ENCODE data around the gene EFNA2.

EFNA2 gene

DNA sequence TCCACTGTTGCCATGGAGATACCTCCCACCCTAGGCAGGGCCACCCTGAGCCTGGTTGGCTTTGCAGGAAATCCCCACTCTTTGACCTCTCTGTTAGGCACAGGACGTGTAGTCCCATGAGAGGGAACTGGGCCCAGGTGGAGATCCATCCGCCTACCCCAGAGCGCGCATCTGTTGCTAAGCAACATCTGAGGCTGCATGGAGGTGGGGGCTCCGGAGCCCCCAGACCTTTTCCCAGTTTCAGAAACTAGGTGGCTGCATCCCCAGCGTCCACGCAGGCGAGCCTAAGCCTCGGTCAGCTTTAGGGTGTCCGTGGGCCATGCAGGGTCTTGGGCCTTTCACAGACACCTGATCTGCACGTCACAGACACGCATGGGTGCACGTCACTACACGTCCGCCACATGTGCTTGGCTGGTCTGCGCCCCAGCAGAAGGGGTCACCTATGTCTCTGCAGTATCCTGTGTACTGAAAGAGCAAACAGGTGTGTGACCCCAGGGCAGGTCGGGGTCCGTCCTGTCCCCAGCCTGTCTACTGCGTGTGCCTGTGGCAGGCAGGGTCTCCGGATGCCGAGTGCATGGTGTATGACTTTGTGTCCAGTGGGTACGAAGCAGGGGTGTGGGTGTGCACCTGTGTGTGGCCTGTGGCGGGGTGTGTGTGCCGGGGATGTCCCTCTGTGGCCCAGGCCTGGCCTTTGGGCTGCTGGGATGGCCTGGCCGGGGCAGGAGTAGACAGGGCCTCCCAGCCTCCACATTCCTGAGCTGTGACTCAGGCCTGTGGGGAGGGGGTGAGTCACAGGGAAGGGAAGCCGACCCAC, 20.7 kb upstream of the EFNA2 start:
- H3K36me3 ChIP-seq (ENCODE audit: insufficient read depth, low read length): peaks cover 3% of the 10 kb centered on the region; the same call in 1 of the 2 replicates
- H3K27me3 ChIP-seq (ENCODE audit: insufficient read depth, low read length, poor library complexity, severe bottlenecking): peaks cover 3% of the 10 kb centered on the region
- H4K20me1 ChIP-seq (ENCODE audit: insufficient read depth, low read length, poor library complexity, severe bottlenecking): peaks cover 8% of the 10 kb centered on the region
- TF ChIP-seq, protein P1, sequence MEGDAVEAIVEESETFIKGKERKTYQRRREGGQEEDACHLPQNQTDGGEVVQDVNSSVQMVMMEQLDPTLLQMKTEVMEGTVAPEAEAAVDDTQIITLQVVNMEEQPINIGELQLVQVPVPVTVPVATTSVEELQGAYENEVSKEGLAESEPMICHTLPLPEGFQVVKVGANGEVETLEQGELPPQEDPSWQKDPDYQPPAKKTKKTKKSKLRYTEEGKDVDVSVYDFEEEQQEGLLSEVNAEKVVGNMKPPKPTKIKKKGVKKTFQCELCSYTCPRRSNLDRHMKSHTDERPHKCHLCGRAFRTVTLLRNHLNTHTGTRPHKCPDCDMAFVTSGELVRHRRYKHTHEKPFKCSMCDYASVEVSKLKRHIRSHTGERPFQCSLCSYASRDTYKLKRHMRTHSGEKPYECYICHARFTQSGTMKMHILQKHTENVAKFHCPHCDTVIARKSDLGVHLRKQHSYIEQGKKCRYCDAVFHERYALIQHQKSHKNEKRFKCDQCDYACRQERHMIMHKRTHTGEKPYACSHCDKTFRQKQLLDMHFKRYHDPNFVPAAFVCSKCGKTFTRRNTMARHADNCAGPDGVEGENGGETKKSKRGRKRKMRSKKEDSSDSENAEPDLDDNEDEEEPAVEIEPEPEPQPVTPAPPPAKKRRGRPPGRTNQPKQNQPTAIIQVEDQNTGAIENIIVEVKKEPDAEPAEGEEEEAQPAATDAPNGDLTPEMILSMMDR (conservative IDR thresholded peaks at IDR 0.05; ENCODE audit: low read length): no peak
- no peak for TF ChIP-seq EZH2phosphoT487 (IDR thresholded peaks at IDR 0.05; ENCODE audit: borderline replicate concordance)
- no peak overlapping the region for H3K9ac ChIP-seq (ENCODE audit: low read depth, low read length, poor library complexity, severe bottlenecking)
- H3K79me2 ChIP-seq (ENCODE audit: insufficient read depth, low read length): peaks cover 11% of the 10 kb centered on the region
- H3F3A ChIP-seq (ENCODE audit: low read depth): 0 out of 2 replicates have a peak, but pooled peaks cover under 1% of the 10 kb centered on the region
- H3K9me3 ChIP-seq (ENCODE audit: insufficient read depth, low read depth, low read length): no peaks in the 10 kb centered on the region
- H3K9me2 ChIP-seq (replicated peaks; ENCODE audit: low read depth, low read length): no peaks in the 10 kb centered on the region
- H3K4me3 ChIP-seq (ENCODE audit: low read length, poor library complexity, severe bottlenecking): no peak overlapping the region
- H2AFZ ChIP-seq (ENCODE audit: low read length): no peak overlapping the region
- H3K4me1 ChIP-seq (ENCODE audit: insufficient read depth, low read length, poor library complexity, severe bottlenecking): peaks cover 34% of the 10 kb centered on the region
- no peak overlapping the region for H3K4me2 ChIP-seq (ENCODE audit: low read depth, low read length, poor library complexity, severe bottlenecking)

DNA sequence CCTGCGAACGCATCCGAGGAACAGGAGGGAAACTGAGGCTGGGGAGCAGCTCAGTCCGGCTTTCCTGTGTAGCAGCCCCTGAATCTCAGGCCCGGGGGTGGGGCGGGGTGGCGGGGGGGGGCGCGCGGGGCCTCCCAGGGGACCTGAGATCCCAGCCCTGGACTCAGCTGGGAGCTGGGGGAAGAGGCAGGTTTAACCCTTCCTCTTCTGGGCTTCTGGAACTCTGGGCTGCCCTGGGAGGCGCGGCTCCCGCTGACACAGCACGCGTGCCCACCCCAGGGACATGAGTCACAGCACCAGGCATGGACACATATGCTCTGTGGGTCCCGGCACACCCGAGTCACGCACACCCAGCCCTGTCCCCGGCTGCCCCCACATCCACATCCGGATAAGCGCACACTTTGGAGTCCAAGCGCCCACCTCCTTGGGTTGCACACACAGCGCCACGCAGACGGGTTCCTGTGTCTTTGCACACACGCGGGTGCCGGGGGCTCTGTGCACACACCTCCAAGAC, 20.0 kb upstream of the EFNA2 start:
- H3K27me3 ChIP-seq (ENCODE audit: insufficient read depth, low read length, poor library complexity, severe bottlenecking): peaks cover 4% of the 10 kb centered on the region
- H3K9me3 ChIP-seq (ENCODE audit: insufficient read depth, low read depth, low read length): no peaks in the 10 kb centered on the region
- H3K36me3 ChIP-seq (ENCODE audit: insufficient read depth, low read length): peaks cover 4% of the 10 kb centered on the region; the same call in 1 of the 2 replicates
- H3F3A ChIP-seq (ENCODE audit: low read depth): no peaks in the 10 kb centered on the region
- H4K20me1 ChIP-seq (ENCODE audit: insufficient read depth, low read length, poor library complexity, severe bottlenecking): peaks cover 11% of the 10 kb centered on the region
- H3K4me1 ChIP-seq (ENCODE audit: insufficient read depth, low read length, poor library complexity, severe bottlenecking): peaks cover 34% of the 10 kb centered on the region
- H2AFZ ChIP-seq (ENCODE audit: low read length): no peak overlapping the region
- peaks cover 12% of the 10 kb centered on the region for H3K79me2 ChIP-seq (ENCODE audit: insufficient read depth, low read length)
- no peaks in the 10 kb centered on the region for H3K9me2 ChIP-seq (replicated peaks; ENCODE audit: low read depth, low read length)
- H3K9ac ChIP-seq (ENCODE audit: low read depth, low read length, poor library complexity, severe bottlenecking): no peak overlapping the region
- no peak for TF ChIP-seq EZH2phosphoT487 (IDR thresholded peaks at IDR 0.05; ENCODE audit: borderline replicate concordance)
- TF ChIP-seq, protein P1 (conservative IDR thresholded peaks at IDR 0.05; ENCODE audit: low read length): no peak
- no peak overlapping the region for H3K4me2 ChIP-seq (ENCODE audit: low read depth, low read length, poor library complexity, severe bottlenecking)
- no peak overlapping the region for H3K4me3 ChIP-seq (ENCODE audit: low read length, poor library complexity, severe bottlenecking)

DNA sequence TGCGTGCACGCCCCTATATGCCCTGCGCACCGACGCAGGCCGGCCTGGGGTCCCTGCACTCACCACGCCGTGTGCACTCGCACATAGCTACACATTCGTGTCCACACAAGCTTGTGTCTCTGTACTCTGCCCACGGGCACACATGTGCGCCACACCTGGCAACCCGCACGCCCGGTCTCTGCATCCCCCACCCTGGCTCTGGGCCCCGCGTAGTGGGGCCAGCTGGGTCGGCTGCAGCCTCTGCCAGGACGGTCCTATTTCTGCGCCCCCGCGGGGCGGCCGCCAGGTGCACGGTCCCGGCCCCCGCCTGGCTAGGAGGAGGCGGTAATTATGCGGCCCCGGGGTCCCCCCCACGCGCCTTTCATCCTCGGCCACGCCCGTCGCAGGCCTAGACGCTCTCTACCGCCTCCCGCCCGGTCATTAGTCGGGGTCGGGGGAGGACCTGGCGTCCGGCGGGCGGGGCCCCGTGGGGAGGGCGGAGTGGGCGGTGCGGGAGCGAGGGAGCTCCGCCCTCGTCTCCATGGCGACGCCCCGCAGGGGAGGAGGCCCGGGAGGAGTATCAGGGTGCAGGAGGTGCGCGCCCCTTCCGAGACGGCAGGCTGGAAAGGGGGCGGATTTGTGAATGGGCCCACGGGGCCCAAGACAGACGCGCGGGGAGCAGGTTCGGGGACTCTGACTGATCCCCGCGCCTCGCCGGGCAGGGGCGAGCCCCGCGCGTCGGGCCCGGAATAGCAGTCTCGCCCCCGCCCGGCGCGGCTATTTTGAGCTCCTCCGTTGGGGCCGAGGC, 19.4 kb upstream of the EFNA2 start:
- Histone ChIP-seq H3K79me2 (ENCODE audit: insufficient read depth, low read length) (peaks cover 19% of the 10 kb centered on the region), H3K4me2 (ENCODE audit: low read depth, low read length, poor library complexity, severe bottlenecking) (peak overlapping the region; percentile 95), H2AFZ (ENCODE audit: low read length) (peak overlapping the region; percentile 85), H3F3A (ENCODE audit: low read depth) (no peaks in the 10 kb centered on the region), H3K4me1 (ENCODE audit: insufficient read depth, low read length, poor library complexity, severe bottlenecking) (peaks cover 38% of the 10 kb centered on the region), H3K27me3 (ENCODE audit: insufficient read depth, low read length, poor library complexity, severe bottlenecking) (peaks cover 4% of the 10 kb centered on the region), H3K9me2 (replicated peaks; ENCODE audit: low read depth, low read length) (no peaks in the 10 kb centered on the region), H3K9ac (ENCODE audit: low read depth, low read length, poor library complexity, severe bottlenecking) (peak overlapping the region; percentile 53), H3K4me3 (ENCODE audit: low read length, poor library complexity, severe bottlenecking) (peak overlapping the region; percentile 70), H4K20me1 (ENCODE audit: insufficient read depth, low read length, poor library complexity, severe bottlenecking) (peaks cover 18% of the 10 kb centered on the region), H3K36me3 (ENCODE audit: insufficient read depth, low read length) (peaks cover 11% of the 10 kb centered on the region; the same call in 1 of the 2 replicates), H3K9me3 (ENCODE audit: insufficient read depth, low read depth, low read length) (no peaks in the 10 kb centered on the region)
- TF ChIP-seq, protein P1 (conservative IDR thresholded peaks at IDR 0.05; ENCODE audit: low read length): no peak
- TF ChIP-seq EZH2phosphoT487 (IDR thresholded peaks at IDR 0.05; ENCODE audit: borderline replicate concordance): no peak
